Lower lobe of right lung (tissue), 2 donors: Measurements from ENCODE around the gene C1S. TPM values are rescaled to one million over a fixed set of nuclear protein-coding genes. Genes with fewer than 3 reads are reported as not detected.
"Not testable (repeated sequence)": the region's sequence is repeated elsewhere in the genome, so short reads cannot be mapped to it uniquely, and the experiment has no call there.

Source experiments
- ATAC-seq, 2 donors: fragments of 200-7000 bp; cut with Tn5 transposase; one replicate each; pipeline ENCODE4 v1.9.1; 2020 to 2022; ENCODE audit warnings: mild to moderate bottlenecking in 2 of 2, moderate library complexity in 2 of 2
- DNase-seq: peaks from one replicate; pipeline ENCODE4 v3.0.0-alpha.2; 2020
- H3K27ac ChIP-seq: fragments of 200-600 bp; one replicate; pipeline ENCODE4 v1.8.0; 2022
- H3K27me3 ChIP-seq: fragments of 200-600 bp; one replicate; pipeline ENCODE4 v1.8.0; 2022; ENCODE audit warnings: low read depth
- H3K36me3 ChIP-seq: fragments of 200-600 bp; one replicate; pipeline ENCODE4 v1.8.0; 2022; ENCODE audit warnings: mild to moderate bottlenecking
- H3K4me1 ChIP-seq: fragments of 200-600 bp; one replicate; pipeline ENCODE4 v1.8.0; 2022
- H3K4me3 ChIP-seq: fragments of 200-600 bp; one replicate; pipeline ENCODE4 v1.8.0; 2022; ENCODE audit warnings: mild to moderate bottlenecking
- H3K9me3 ChIP-seq: fragments of 200-600 bp; one replicate; pipeline ENCODE4 v1.8.0; 2022
- intact Hi-C: fragments of 100-400 bp; cut with DNase I; formaldehyde crosslinking; loops from one replicate; pipeline ENCODE4 v1.11.0; 2022
- total RNA-seq: library from RNA; stranded (reverse); fragmentation: NEBNext Ultra II Directional; extraction: Animal tissue kit (Norgen Biotek cat#: 25700); gene quantifications from one replicate; pipeline ENCODE4 v1.2.1, GENCODE V29; 2021
- TF ChIP-seq, protein P1 (sequence below): fragments of 200-600 bp; IDR thresholded peaks from one replicate; pipeline ENCODE4 v1.8.0; 2022; ENCODE audit warnings: antibody characterized with exemption, mild to moderate bottlenecking
- donor health status: DM: no; HTN: yes; CAD: no; lungs with severe emphysema.

Gene C1S
- total RNA-seq, 1 donor from 2014 or later, result 280 TPM

DNA sequence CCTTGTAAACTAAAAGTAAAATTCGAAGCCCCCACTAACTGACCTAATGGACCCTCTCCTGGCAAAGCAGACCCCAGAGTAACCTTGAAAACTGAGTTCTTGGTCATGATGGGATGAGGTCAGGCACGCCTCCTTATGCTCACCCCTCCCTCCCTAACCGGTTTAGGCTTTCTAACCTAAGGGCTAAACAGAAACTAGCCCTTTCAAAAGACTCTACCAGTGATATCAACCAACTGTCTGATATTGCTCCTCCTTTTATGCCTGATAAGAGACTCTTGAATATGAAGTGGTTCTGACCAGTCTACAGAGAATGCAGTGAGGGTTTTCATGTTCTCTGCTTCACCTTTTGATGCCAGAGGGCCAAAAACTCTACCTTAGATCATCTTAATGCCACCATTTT, 37.4 kb upstream of the C1S start:
- Histone ChIP-seq H3K4me1 (peaks cover 8% of the 10 kb centered on the region), H3K9me3 (no peaks in the 10 kb centered on the region), H3K27me3 (no peaks in the 10 kb centered on the region), H3K27ac (no peak overlapping the region), H3K36me3 (no peaks in the 10 kb centered on the region), H3K4me3 (no peak overlapping the region)
- ATAC-seq (no peak), DNase-seq (no peak)
- intact Hi-C loops, result no loop called here
- TF ChIP-seq, protein P1, sequence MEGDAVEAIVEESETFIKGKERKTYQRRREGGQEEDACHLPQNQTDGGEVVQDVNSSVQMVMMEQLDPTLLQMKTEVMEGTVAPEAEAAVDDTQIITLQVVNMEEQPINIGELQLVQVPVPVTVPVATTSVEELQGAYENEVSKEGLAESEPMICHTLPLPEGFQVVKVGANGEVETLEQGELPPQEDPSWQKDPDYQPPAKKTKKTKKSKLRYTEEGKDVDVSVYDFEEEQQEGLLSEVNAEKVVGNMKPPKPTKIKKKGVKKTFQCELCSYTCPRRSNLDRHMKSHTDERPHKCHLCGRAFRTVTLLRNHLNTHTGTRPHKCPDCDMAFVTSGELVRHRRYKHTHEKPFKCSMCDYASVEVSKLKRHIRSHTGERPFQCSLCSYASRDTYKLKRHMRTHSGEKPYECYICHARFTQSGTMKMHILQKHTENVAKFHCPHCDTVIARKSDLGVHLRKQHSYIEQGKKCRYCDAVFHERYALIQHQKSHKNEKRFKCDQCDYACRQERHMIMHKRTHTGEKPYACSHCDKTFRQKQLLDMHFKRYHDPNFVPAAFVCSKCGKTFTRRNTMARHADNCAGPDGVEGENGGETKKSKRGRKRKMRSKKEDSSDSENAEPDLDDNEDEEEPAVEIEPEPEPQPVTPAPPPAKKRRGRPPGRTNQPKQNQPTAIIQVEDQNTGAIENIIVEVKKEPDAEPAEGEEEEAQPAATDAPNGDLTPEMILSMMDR, result no peak

DNA sequence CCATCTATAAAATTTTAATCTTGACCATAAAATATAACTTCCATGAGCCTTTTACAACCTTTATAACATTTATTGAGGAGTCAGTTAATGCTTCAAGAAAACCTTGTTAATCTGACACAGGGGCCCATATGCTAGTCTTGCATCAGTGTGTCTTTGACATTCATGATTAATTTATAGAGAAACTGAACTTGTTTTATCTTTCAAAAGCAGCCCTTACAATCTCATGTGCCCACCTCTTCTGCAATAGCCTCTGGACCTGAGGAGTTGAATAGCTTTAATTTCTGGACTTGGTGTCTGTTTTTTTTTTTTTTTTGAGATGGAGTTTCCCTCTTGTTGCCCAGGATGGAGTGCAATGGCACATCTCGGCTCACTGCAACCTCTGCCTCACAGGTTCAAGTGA, 33.7 kb upstream of the C1S start:
- Histone ChIP-seq H3K4me3 (no peak overlapping the region), H3K9me3 (no peaks in the 10 kb centered on the region), H3K36me3 (no peaks in the 10 kb centered on the region), H3K4me1 (no peaks in the 10 kb centered on the region), H3K27ac (no peak overlapping the region), H3K27me3 (no peaks in the 10 kb centered on the region)
- ATAC-seq (no peak), DNase-seq (no peak)
- intact Hi-C loops, result no loop called here
- TF ChIP-seq, protein P1, result no peak

DNA sequence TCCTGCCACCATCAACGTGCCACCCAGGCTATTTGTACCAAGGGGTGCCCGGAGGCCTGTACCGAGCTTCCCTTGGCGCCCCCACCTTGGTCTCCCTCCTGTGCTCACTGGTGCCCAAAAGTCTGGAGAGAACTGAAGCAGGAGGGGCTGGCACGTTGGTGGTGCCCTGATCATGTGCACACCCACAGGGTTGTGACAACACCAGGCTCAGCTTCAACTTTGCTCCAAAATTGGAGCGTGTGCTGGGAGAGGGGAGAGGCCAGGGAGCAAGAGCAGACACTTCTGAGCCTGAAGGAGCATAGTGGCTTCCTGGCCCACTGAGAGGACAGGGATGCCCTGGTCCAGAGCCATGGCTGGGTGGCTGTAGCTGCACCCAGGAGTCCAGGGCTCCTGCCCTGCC, 29.2 kb upstream of the C1S start:
- H3K27ac ChIP-seq, result no peak overlapping the region
- no peaks in the 10 kb centered on the region for H3K36me3 ChIP-seq
- ATAC-seq (no peak), DNase-seq (no peak)
- H3K9me3 ChIP-seq, result no peaks in the 10 kb centered on the region
- no peaks in the 10 kb centered on the region for H3K27me3 ChIP-seq
- H3K4me3 ChIP-seq, result no peak overlapping the region
- intact Hi-C loops, result no loop called here
- no peaks in the 10 kb centered on the region for H3K4me1 ChIP-seq
- TF ChIP-seq, protein P1, result no peak

DNA sequence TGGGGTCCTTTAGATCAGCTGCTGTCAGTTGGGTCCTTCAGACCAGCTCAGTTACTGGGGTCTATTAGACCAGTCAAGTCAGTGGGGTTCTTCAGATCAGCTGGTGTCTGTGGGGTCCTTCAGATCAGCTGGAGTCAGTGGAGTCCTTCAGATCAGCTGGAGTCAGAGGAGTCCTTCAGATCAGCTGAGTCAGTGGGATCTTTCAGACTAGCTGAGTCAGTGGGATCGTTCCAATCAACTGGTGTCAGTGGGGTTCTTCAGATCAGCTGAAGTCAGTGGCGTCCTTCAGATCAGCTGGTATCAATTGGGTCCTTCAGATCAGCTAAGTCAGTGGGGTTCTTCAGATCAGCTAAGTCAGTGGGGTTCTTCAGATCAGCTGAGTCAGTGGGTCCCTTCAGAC, 27.5 kb upstream of the C1S start:
- intact Hi-C loops, result no loop called here
- no peak for ATAC-seq
- DNase-seq, result no peak
- no peak overlapping the region for H3K4me3 ChIP-seq
- H3K4me1 ChIP-seq, result no peaks in the 10 kb centered on the region
- H3K27me3 ChIP-seq, result no peaks in the 10 kb centered on the region
- H3K36me3 ChIP-seq, result no peaks in the 10 kb centered on the region
- H3K27ac ChIP-seq, result no peak overlapping the region
- TF ChIP-seq, protein P1, result no peak
- H3K9me3 ChIP-seq, result no peaks in the 10 kb centered on the region

DNA sequence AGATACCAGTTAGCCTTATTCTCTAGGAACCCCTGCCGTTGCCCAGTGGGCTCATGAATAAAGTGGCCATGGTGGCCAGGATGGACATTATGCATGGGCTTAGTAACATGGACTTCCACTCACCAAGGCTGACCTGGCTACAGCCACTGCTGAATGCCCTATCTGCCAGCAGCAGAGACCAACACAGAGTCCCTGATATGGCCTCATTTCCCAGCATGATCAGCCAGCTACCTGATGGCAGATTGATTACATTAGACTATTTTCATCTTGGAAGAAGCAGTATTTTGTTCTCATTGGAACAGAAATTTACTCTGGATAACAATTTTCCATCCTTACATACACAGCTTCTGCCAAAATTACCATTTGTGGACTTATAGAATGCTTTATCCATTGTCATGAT, 26.1 kb upstream of the C1S start:
- TF ChIP-seq, protein P1, result no peak
- H3K4me3 ChIP-seq, result no peak overlapping the region
- ATAC-seq (no peak), DNase-seq (no peak)
- no peaks in the 10 kb centered on the region for H3K27me3 ChIP-seq
- no peaks in the 10 kb centered on the region for H3K4me1 ChIP-seq
- no peaks in the 10 kb centered on the region for H3K36me3 ChIP-seq
- intact Hi-C loops, result no loop called here
- H3K27ac ChIP-seq, result no peak overlapping the region
- H3K9me3 ChIP-seq, result no peaks in the 10 kb centered on the region

DNA sequence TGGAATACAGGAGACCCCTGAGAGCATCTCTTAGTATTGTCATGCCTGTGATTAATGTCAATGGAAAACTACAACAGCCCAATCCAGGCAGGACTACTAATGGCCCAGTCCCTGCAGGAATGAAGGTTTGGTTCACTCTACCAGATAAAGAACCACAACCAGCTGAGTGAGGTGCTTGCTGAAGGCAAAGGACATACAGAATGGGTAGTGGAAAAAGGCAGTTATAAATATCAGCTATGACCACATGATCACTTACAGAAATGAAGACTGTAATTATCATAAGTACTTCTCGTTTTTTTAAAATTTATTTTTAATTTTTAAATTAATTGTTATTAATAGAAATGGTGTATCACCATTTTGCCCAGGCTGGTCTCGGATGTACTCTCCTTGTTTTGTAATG, 25.1 kb upstream of the C1S start:
- no peaks in the 10 kb centered on the region for H3K27me3 ChIP-seq
- no peaks in the 10 kb centered on the region for H3K4me1 ChIP-seq
- H3K36me3 ChIP-seq, result no peaks in the 10 kb centered on the region
- ATAC-seq (no peak), DNase-seq (no peak)
- no peak overlapping the region for H3K27ac ChIP-seq
- no peaks in the 10 kb centered on the region for H3K9me3 ChIP-seq
- H3K4me3 ChIP-seq, result no peak overlapping the region
- TF ChIP-seq, protein P1, result no peak
- intact Hi-C loops, result no loop called here

DNA sequence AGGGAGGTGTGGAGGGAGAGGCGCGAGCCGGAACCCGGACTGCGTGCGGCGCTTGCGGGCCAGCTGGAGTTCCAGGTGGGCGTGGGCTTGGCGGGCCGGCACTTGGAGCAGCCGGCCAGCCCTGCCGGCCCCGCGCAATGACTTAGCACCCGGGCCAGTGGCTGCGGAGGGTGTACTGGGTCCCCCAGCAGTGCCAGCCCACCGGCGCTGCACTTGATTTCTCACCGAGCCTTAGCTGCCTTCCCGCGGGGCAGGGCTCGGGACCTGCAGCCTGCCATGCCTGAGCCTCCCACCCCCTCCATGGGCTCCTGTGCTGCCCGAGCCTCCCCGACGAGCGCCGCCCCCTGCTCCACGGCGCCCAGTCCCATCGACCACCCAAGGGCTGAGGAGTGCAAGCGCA, 23.1 kb upstream of the C1S start:
- DNase-seq, H3K9me3 ChIP-seq, H3K27me3 ChIP-seq, H3K27ac ChIP-seq, ATAC-seq, H3K4me3 ChIP-seq, H3K4me1 ChIP-seq, H3K36me3 ChIP-seq, intact Hi-C loops: not testable (repeated sequence)
